Inflammatory macrophage treated with lipopolysaccharide for 1 hour (primary cell): ENCODE results near the gene ZNF791.
"Not testable (repeated sequence)": the region's sequence is repeated elsewhere in the genome, so short reads cannot be mapped to it uniquely, and the experiment has no call there.

Experiments
- DNase-seq, 2 donors: peaks; one replicate each; pipeline ENCODE4 v3.0.0-alpha.2; 2020 to 2022

The ZNF791 gene

GRCh38 chr19:12610540-12611360 lies at the start of gene ZNF791, which contains the start of gene ZNF490:
Gene ZNF791, plus strand, starts transcription at chr19:12610920. Its CDS starts 160 bp downstream, at chr19:12611080.
Gene ZNF490, minus strand, starts transcription at chr19:12610813. Its CDS starts 133 bp downstream, at chr19:12610680.
- peak; percentile 96 to 100 for DNase-seq

- DNase-seq: peak; percentile 69 to 97
Measured at GRCh38 chr19:12564016-12564664, 46.6 kb upstream of the ZNF791 start.

- not testable (repeated sequence) for DNase-seq
Measured at GRCh38 chr19:12566380-12566779, 44.3 kb upstream of the ZNF791 start.

GRCh38 chr19:12567951-12568350 lies 42.8 kb upstream of the ZNF791 start:
- DNase-seq: no peak

- no peak for DNase-seq
Measured at GRCh38 chr19:12574036-12574435, 36.7 kb upstream of the ZNF791 start.

GRCh38 chr19:12578641-12579040 lies 32.1 kb upstream of the ZNF791 start:
- DNase-seq: no peak

GRCh38 chr19:12580180-12580694 lies 30.5 kb upstream of the ZNF791 start:
- no peak for DNase-seq

- no peak for DNase-seq
Measured at GRCh38 chr19:12581100-12581499, 29.6 kb upstream of the ZNF791 start.

GRCh38 chr19:12596485-12596884 lies 14.2 kb upstream of the ZNF791 start:
- no peak for DNase-seq

GRCh38 chr19:12596927-12597548 lies 13.7 kb upstream of the ZNF791 start:
- no peak for DNase-seq

GRCh38 chr19:12597594-12597993 lies 13.1 kb upstream of the ZNF791 start:
- no peak for DNase-seq

GRCh38 chr19:12603714-12604113 lies 7.0 kb upstream of the ZNF791 start:
- no peak for DNase-seq

GRCh38 chr19:12606796-12607195 lies 3.9 kb upstream of the ZNF791 start:
- DNase-seq: no peak

- DNase-seq: no peak
Measured at GRCh38 chr19:12607631-12608030, 3.1 kb upstream of the ZNF791 start.

GRCh38 chr19:12611361-12611699 lies 610 bp downstream of the ZNF791 start:
- DNase-seq: peak; percentile 12 to 20

- no peak for DNase-seq
Measured at GRCh38 chr19:12617646-12618045, 6.9 kb downstream of the ZNF791 start.

GRCh38 chr19:12621253-12622024 lies 10.7 kb downstream of the ZNF791 start:
- DNase-seq: not testable (repeated sequence)

GRCh38 chr19:12623361-12624031 lies 12.8 kb downstream of the ZNF791 start:
- no peak for DNase-seq

GRCh38 chr19:12626958-12627357 lies 16.2 kb downstream of the ZNF791 start:
- no peak for DNase-seq

GRCh38 chr19:12628040-12629022 lies 17.6 kb downstream of the ZNF791 start:
- no peak for DNase-seq

GRCh38 chr19:12629215-12629614 lies 18.5 kb downstream of the ZNF791 start:
- no peak for DNase-seq
